Measurements from ENCODE around the gene GIMD1. TPM values are rescaled to one million over a fixed set of nuclear protein-coding genes. Genes with fewer than 3 reads are reported as not detected.
"Not testable (repeated sequence)": the region's sequence is repeated elsewhere in the genome, so short reads cannot be mapped to it uniquely, and the experiment has no call there.

The GIMD1 gene
- polyA plus RNA-seq, 1 of the 3 experiments (the other 2 are of a cell fraction): not detected

GRCh38 chr4:106325800-106326199, 42.8 kb downstream of the GIMD1 start:
- no peaks in the 10 kb centered on the region for H4K20me1 ChIP-seq (ENCODE audit: insufficient read depth)
- H3K9ac ChIP-seq: no peak overlapping the region
- H3K27me3 ChIP-seq (ENCODE audit: insufficient read depth): no peaks in the 10 kb centered on the region
- no peak overlapping the region for H3K4me3 ChIP-seq (ENCODE audit: low read depth in 2 of 2, low read length in 1 of 2)
- no peak overlapping the region for H3K4me2 ChIP-seq
- H3K4me1 ChIP-seq (ENCODE audit: control insufficient read depth in 1 of 2, insufficient read depth in 2 of 2, low read depth in 1 of 2, low read length in 1 of 2): peaks cover 0 to 8% of the 10 kb centered on the region in 2 experiments; a peak in 2 of 4 replicates
- peaks cover 50 to 68% of the 10 kb centered on the region in 2 experiments for H3K36me3 ChIP-seq (replicated peaks in 1 of 2; ENCODE audit: control insufficient read depth in 1 of 2, insufficient read depth in 2 of 2, low read length in 1 of 2)
- CTCF ChIA-PET: no interaction called here
- no peak overlapping the region for H3K27ac ChIP-seq (ENCODE audit: low read depth in 2 of 2, low read length in 1 of 2)
- no peaks in the 10 kb centered on the region; the same call in 1 of the 2 replicates for H3K9me3 ChIP-seq
- H3F3A ChIP-seq (replicated peaks; ENCODE audit: insufficient read depth): peaks cover 34% of the 10 kb centered on the region
- TF ChIP-seq ELF1 (IDR thresholded peaks at IDR 0.05) (no peak), USF1 (IDR thresholded peaks at IDR 0.05; ENCODE audit: borderline replicate concordance, low read depth) (peak; percentile 62; the same call in 1 of the 2 replicates)
- H2AFZ ChIP-seq (ENCODE audit: low read depth): no peak overlapping the region
- peaks cover 49% of the 10 kb centered on the region for H3K79me2 ChIP-seq (ENCODE audit: insufficient read depth)
- DNase-seq: no peak
- H3K9me2 ChIP-seq: no peaks in the 10 kb centered on the region; the same call in 1 of the 2 replicates
- POLR2A ChIA-PET: no interaction called here

GRCh38 chr4:106323119-106323518, 45.5 kb downstream of the GIMD1 start:
- no peak for DNase-seq
- Histone ChIP-seq H2AFZ (ENCODE audit: low read depth) (no peak overlapping the region), H3K36me3 (replicated peaks in 1 of 2; ENCODE audit: control insufficient read depth in 1 of 2, insufficient read depth in 2 of 2, low read length in 1 of 2) (peaks cover 34 to 46% of the 10 kb centered on the region in 2 experiments), H3K79me2 (ENCODE audit: insufficient read depth) (peaks cover 76% of the 10 kb centered on the region), H3K4me1 (ENCODE audit: control insufficient read depth in 1 of 2, insufficient read depth in 2 of 2, low read depth in 1 of 2, low read length in 1 of 2) (peaks cover 0 to 12% of the 10 kb centered on the region in 2 experiments; a peak in 2 of 4 replicates), H4K20me1 (ENCODE audit: insufficient read depth) (no peaks in the 10 kb centered on the region), H3K27me3 (ENCODE audit: insufficient read depth) (no peaks in the 10 kb centered on the region), H3K27ac (ENCODE audit: low read depth in 2 of 2, low read length in 1 of 2) (no peak overlapping the region), H3F3A (replicated peaks; ENCODE audit: insufficient read depth) (peaks cover 23% of the 10 kb centered on the region), H3K4me3 (ENCODE audit: low read depth in 2 of 2, low read length in 1 of 2) (no peak overlapping the region), H3K9me2 (no peaks in the 10 kb centered on the region; the same call in 1 of the 2 replicates), H3K9me3 (no peaks in the 10 kb centered on the region; the same call in 1 of the 2 replicates), H3K4me2 (no peak overlapping the region), H3K9ac (no peak overlapping the region)
- TF ChIP-seq FOXJ3 (CRISPR knock-in tag; IDR thresholded peaks at IDR 0.05) (no peak), FOXM1 (IDR thresholded peaks at IDR 0.05; ENCODE audit: low read depth) (no peak), RAD21 (IDR thresholded peaks at IDR 0.05; ENCODE audit: low read length) (no peak), MAX (IDR thresholded peaks at IDR 0.05; ENCODE audit: low read depth) (no peak), POLR2AphosphoS5 (IDR thresholded peaks at IDR 0.05; ENCODE audit: low read depth, low read length) (no peak), PBX3 (IDR thresholded peaks at IDR 0.05) (no peak), IRF3 (IDR thresholded peaks at IDR 0.05; ENCODE audit: low read depth, low read length) (no peak), FOSL2 (IDR thresholded peaks at IDR 0.05; ENCODE audit: borderline replicate concordance, low read depth) (no peak), TEAD4 (IDR thresholded peaks at IDR 0.05; ENCODE audit: borderline replicate concordance, insufficient read depth) (no peak), MXI1 (IDR thresholded peaks at IDR 0.05; ENCODE audit: low read depth, low read length) (no peak), NRF1 (IDR thresholded peaks at IDR 0.05; ENCODE audit: low read depth, low read length) (no peak), TCF12 (IDR thresholded peaks at IDR 0.05) (no peak), ZBTB33 (IDR thresholded peaks at IDR 0.05; ENCODE audit: borderline replicate concordance, low read depth) (no peak)
- POLR2A ChIA-PET: no interaction called here
- CTCF ChIA-PET: no interaction called here

- H3K27me3 ChIP-seq (ENCODE audit: insufficient read depth); DNase-seq; H3K9ac ChIP-seq; H4K20me1 ChIP-seq (ENCODE audit: insufficient read depth); H3K4me2 ChIP-seq; H3K4me3 ChIP-seq (ENCODE audit: low read depth in 2 of 2, low read length in 1 of 2); H3K27ac ChIP-seq (ENCODE audit: low read depth in 2 of 2, low read length in 1 of 2); CTCF ChIA-PET; POLR2A ChIA-PET; H3K9me2 ChIP-seq; H3F3A ChIP-seq (replicated peaks; ENCODE audit: insufficient read depth); H2AFZ ChIP-seq (ENCODE audit: low read depth); H3K9me3 ChIP-seq: not testable (repeated sequence)
- Histone ChIP-seq H3K79me2 (ENCODE audit: insufficient read depth) (peaks cover 89% of the 10 kb centered on the region), H3K36me3 (replicated peaks in 1 of 2; ENCODE audit: control insufficient read depth in 1 of 2, insufficient read depth in 2 of 2, low read length in 1 of 2) (peaks cover 25 to 34% of the 10 kb centered on the region in 2 experiments), H3K4me1 (ENCODE audit: control insufficient read depth in 1 of 2, insufficient read depth in 2 of 2, low read depth in 1 of 2, low read length in 1 of 2) (peaks cover 9 to 21% of the 10 kb centered on the region in 2 experiments; a peak in 3 of 4 replicates)
- 86% methylated on average over 5 of the region's 6 CpGs for WGBS (ENCODE audit: low lambda C conversion rate)
Observed at GRCh38 chr4:106321814-106322213, 46.8 kb downstream of the GIMD1 start.

All from SK-N-SH (cell line).